NCI-H146 treated with DMSO at 0.1 percent for 48 hours (cell line): ENCODE results near the gene LYZL1.
"Not testable (repeated sequence)": the region's sequence is repeated elsewhere in the genome, so short reads cannot be mapped to it uniquely, and the experiment has no call there.

Experiments
- DNase-seq: peaks from one replicate; lab custom pipeline; 2025; ENCODE audit not compliant: unreplicated experiment; lab: John Stamatoyannopoulos, UW

The LYZL1 gene

DNA sequence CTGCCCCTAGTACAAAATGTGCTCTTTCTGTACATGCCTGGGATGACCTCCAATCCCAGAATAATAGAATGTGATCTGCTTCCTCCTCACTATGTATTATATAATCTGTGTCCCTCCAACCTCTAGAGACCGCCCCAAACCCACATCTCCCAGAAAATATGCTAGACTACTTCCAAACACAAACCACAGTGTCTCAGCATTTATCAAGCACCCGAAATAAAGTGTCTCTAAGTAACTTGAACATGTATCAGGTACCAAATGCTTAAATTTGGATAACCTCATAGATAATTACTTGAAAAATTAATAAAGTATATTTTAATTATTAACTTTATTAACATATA, 16.1 kb downstream of the LYZL1 start:
- DNase-seq: no peak

GRCh38 chr10:29306688-29307087, 17.8 kb downstream of the LYZL1 start:
- DNase-seq: no peak

DNA sequence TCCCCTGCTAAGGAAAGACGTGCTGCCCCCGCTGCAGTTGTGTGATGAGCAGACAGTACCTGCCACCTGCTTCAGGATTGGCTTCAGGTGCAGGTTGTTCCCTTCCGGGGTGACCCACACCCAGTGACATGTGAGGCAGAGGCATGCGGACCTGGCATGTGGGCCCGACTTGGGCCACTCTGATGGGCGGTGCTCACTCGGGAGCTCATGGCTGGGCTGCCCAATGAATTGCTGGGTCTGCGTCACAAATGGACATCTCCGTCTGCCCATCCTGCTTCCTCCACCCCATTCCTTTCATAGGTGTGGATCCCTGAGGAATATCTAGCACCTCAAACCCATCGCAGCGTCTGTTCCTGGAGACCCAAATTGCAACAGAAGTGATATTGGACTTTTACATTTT, 19.3 kb downstream of the LYZL1 start:
- not testable (repeated sequence) for DNase-seq

DNA sequence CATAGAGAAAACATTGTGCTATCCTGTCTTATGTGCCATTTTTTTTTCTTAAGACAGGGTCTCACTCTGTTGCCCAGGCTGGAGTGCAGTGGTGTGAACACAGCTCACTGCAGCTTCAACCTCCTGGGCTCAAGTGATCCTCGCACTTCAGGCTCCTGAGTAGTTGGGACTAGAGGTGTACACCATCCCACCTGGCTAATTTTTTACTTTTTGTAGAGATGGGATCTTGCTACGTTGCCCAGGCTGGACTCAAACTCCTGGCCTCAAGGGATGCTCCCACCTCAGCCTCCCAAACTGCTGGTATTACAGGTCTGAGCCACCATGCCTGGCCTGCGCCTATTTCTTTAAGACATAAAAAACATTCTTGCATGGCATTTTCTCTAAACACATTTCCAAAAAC, 20.6 kb downstream of the LYZL1 start:
- no peak for DNase-seq

- DNase-seq: not testable (repeated sequence)
Measured at GRCh38 chr10:29310463-29310862, 21.6 kb downstream of the LYZL1 start.

GRCh38 chr10:29313071-29313470, 24.2 kb downstream of the LYZL1 start:
- no peak for DNase-seq

- DNase-seq: no peak
Measured at GRCh38 chr10:29314726-29315125, 25.9 kb downstream of the LYZL1 start.

- no peak for DNase-seq
Measured at GRCh38 chr10:29315814-29316213, 26.9 kb downstream of the LYZL1 start.

- DNase-seq: no peak
Measured at GRCh38 chr10:29316308-29317026, 27.6 kb downstream of the LYZL1 start.

DNA sequence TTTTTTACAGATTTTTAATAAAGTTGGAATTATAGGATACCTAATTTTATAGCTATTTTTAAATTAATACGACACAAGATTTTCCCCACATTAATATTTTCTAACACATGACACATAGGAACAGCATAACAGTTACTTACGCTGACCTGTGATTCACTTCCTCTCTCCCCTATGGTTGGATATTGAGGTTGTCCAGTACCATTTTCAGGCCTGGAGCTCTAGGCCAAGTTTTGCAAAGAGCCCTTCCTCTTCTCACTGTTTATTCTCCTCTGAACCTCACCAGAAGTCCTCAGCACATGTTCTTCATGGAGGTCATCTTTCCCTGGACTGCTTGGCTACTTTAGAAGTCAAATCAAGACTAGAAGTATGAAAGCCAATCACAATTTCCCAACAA, 28.2 kb downstream of the LYZL1 start:
- no peak for DNase-seq

GRCh38 chr10:29317423-29318021, 28.7 kb downstream of the LYZL1 start:
- DNase-seq: no peak

DNA sequence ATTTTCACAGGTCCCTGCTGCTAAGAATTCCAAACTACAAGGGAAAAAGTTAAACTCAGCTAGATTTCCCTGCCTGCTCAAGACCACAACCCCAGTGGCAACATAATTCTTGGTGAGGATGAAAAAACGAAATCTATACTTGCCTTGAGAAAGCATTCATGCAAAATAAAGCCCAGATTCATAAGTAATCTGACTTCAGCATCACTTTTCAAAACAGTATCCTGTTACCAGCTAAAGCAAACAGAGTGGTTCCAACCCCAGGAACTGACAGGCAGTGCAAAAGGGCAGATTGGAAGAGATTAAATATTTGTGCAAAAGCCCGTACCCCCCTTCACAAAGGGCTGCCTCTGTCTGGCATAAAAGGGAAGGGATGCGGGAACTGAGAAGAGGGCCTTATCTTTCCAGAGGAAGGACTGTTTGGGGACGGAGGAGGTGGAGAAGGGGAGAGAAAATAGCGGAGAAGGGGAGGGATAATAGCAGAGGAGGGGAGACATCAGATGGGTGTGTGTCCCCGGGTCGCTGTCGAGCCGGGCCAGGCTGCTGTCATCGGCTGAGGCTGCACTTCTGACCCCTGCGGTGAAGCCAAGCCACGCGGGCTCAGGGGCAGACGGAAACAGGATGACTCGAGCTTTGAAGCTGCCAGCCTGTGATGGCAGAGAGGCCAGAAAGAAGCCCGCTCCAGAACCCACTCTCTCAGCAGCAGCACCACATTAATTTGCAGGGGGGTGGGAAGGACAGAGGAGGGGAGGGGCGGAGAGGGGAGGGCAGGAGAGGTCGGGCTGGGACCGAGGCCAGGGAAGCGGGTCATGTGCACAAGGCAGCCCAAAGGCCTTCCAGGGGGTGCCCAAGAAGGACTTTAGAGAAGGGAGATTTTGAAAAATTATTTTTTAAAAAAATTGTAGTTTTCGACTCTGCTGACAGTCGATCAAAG, 29.5 kb downstream of the LYZL1 start:
- DNase-seq: not testable (repeated sequence)

GRCh38 chr10:29319205-29319781, 30.4 kb downstream of the LYZL1 start:
- DNase-seq: no peak

- DNase-seq: not testable (repeated sequence)
Measured at GRCh38 chr10:29320680-29321121, 31.8 kb downstream of the LYZL1 start.

DNA sequence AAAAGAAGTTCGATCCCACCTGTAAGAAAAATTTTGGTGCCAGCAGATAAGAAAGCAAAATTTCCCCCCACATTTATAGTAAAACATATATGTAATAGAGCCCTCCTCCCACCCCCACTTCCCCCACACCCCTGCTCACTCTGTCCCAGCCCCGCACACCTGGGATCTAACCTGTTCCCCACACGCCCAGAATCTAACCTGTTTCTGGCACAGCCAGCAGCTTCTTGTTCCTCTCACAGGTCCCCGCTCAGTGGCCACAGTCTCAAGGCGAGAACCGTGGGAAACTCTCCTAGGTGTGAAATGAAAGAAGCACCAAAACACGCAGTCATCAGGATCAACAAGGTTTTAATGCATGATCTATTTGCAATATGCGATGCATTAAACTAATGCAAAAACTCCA, 32.8 kb downstream of the LYZL1 start:
- DNase-seq: no peak

GRCh38 chr10:29322918-29323317, 34.0 kb downstream of the LYZL1 start:
- DNase-seq: no peak

DNA sequence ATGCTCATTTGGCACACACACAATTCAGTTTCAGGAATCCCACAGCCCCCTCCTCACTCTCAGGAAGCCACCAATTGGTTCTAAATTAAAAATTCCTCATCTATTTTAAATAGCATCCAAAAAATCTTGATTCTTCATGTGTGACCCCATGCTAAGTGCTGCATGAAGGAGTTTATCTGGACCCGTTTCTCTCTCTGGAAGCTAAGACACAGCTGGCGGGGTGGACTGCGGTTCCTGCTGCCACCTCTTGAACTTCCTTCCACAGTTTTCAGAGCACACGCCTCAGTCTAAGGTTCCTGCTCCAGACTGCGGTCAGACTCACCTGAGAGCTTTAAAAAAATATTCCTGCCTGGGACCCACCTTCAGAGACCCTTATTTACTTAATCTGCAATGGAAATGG, 34.5 kb downstream of the LYZL1 start:
- DNase-seq: no peak

DNA sequence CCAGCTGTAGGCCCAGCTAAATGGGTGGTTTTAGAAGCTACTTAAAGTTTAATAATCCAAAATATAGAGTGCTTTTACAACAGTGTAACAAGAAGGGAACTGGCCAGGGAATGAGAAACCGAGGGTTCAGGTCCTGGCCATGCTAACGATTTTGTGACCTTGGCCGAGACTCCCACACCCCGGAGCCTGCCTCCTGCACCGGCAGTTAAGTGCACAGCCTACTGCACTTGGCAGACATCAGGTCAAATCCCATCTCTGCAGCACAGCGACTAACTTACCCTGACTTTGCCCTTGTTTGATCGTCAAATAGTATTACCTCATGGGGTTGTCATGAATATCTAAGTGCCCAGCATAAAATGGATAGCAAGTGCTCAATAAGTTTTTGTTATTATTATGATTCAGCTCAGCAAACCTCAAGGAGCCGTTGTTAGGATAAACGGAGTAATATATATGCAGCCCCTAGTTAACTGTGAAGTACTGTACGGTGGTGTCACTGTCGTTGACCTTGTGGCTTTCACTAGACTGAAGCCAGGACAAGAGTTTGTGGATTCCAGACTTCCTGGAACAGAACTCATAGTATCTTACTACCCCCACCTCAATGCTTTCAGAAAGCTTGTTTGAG, 35.5 kb downstream of the LYZL1 start:
- no peak for DNase-seq

- no peak for DNase-seq
Measured at GRCh38 chr10:29326299-29326698, 37.4 kb downstream of the LYZL1 start.

GRCh38 chr10:29326886-29327745, 38.2 kb downstream of the LYZL1 start:
- DNase-seq: no peak
